Ishikawa (cell line): ENCODE results near the gene MYCBP2.

ENCODE experiments used
- CEBPB ChIP-seq: IDR thresholded peaks from 2 replicates; pipeline ENCODE4 v1.6.1; 2012
- EGR1 ChIP-seq: IDR thresholded peaks from 2 replicates; pipeline ENCODE4 v1.6.1; 2012
- EP300 ChIP-seq: IDR thresholded peaks from 2 replicates; pipeline ENCODE4 v1.6.1; 2012; ENCODE audit warnings: borderline replicate concordance
- RAD21 ChIP-seq: IDR thresholded peaks from 2 replicates; pipeline ENCODE4 v1.6.1; 2012; ENCODE audit warnings: low read depth
- REST ChIP-seq: IDR thresholded peaks from 2 replicates; pipeline ENCODE4 v1.6.1; 2012; ENCODE audit warnings: low read depth, mild to moderate bottlenecking
- TCF12 ChIP-seq: IDR thresholded peaks from 2 replicates; pipeline ENCODE4 v1.6.1; 2012; ENCODE audit warnings: low read depth
- USF1 ChIP-seq: IDR thresholded peaks from 2 replicates; pipeline ENCODE4 v1.6.1; 2012
- YY1 ChIP-seq: IDR thresholded peaks from 2 replicates; pipeline ENCODE4 v1.6.1; 2012; ENCODE audit warnings: low read depth
- ZBTB7A ChIP-seq: IDR thresholded peaks from 2 replicates; pipeline ENCODE4 v1.6.1; 2012; ENCODE audit warnings: low read depth

GRCh38 chr13:77374786-77375185 is 47.9 kb upstream of the MYCBP2 start:
- TF ChIP-seq YY1 (no peak), EGR1 (no peak), RAD21 (no peak), EP300 (no peak), USF1 (no peak), REST (no peak), TCF12 (no peak), CEBPB (no peak), ZBTB7A (no peak)
